ENCODE results near the gene COPZ1.
"Not testable (repeated sequence)": the region's sequence is repeated elsewhere in the genome, so short reads cannot be mapped to it uniquely, and the experiment has no call there.

Gene COPZ1

DNA sequence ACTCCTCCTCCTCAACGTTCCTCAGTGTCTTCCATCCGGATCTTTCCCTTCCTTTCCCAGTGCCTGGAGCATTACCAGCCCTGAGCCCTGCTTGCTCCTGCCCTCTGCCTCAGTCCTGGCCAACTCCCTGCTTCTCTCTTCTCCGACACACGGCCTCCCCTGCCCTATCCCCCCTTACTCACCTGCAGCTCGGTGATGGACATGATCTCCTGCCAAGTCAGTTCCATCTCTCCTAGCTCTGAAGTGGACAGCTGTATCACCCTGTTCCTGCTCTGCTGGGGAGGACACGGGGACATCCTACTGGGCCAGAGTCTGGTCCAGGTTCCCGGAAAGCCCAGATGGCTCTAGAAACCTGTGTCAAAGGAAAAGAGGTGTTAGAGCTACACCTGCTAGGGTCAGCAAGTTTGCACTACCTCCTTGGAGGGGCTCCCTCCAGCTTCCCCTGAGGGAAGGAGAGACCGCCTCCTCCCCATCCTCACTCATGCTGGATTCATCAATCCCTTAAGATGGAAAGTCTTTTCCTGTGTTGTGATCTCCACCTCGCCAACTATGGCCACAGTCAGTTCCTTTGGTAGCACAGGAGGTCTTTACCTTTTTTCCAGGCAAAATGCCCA, 29.9 kb upstream of the COPZ1 start:
- no peak for DNase-seq (ENCODE audit: low spot score)

DNA sequence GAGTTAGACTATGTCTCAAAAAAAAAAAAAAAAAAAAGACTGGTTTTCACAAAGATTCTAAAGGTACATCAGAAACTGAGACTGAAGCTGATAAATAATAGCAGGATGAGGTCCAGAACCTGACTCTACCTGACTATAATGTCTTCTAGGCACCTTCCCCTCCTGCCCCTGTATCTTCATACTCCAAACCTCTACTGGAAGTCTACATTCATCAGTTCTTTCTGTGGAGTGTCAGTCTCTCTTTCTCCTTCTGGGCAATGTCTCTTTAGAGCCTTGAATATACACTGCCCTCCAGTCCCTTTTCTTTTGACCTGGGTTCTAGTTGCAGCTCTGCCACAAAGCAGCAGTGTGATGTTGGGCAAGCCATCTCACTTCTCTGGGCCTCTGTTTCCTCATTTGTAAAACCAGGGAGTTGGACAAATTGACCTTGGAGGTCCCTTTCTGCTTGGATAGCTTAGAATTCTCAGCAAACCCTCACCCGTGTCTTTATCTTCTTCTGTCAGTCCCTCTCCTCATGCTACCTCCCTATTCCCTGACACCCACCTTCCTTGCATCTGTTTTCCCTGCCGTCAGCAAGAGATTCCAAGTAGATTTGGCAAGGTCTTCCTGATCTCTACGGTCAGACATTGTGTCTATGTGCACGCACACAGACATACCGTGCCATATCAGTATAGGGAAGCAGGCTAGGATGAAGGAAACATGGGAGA, 28.4 kb upstream of the COPZ1 start:
- DNase-seq (ENCODE audit: low spot score), result no peak

DNA sequence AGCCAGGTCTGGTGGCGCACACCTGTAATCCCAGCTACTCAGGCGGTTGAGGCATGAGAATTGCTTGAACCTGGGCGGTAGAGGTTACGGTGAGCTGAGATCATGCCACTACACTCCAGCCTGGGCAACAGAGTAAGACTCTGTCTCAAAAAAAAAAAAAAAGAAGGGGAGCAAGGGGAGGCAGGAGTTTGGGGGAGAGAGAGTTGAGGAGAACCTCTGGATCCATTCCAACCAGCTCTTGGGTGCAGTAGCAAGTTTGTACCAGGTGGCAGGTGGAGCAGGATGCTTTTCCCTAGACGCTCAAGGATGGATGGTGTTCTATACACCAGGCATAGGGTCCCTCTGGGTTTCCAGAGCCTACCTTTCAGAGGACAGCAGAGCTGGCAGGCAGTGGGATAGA, 26.0 kb upstream of the COPZ1 start:
- no peak for DNase-seq (ENCODE audit: low spot score)

DNA sequence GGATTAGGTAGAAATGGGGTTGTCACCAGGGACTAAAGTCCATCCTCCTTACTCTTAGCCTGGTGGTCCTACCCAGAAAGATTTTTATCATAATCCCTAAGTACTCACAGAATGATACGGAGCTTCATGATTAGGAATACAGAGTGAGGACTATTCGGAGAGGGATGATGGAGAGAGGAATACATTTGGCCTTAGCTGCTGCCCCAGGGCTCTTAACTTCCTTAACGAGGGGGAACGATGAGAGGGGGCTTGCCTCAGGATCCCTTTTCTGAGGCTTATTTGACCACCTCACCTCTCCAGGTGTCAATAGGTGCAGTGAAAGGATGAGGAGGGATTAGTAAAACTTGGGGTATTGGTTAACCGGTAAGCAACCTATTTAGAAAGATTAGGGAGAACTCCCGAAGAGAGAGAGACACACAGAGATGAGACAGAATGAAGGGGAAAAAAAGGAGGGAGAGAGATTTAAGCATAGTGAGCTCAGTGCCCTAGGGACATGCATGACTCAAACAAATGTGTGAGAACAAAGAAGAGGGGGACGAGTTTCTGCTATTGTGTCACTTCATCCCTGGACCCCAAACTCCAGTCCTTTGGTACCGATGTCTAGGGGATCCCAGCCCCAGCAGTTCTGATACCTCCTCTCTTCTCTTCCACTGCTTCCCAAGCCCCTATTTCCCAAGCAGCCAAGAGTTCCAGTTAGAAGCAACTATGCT, 25.3 kb upstream of the COPZ1 start:
- DNase-seq (ENCODE audit: low spot score), result no peak

DNA sequence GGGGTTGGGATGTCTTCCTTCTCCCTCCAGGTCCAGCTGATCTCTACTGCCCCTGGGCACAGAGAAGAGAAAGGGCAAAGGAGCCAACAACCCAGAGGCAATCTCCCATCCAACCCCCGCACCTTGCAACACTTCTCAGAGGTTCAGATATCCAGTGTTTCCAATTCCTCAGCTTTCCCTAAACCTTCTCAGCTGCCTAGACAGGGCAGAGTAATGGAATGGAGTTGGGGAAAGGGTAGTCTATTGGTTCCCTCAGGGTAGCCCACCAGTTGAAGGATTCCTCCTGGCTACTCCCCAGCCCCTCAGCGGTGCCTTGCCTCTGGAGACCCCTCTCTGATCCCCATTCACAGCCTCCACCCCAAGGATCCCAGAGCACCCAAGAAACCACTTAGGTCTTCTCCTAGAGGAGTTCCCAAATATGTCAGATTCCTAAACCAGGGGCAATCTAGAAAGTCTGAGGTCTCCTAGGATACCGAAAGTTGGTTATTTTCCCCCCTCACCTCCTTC, 24.7 kb upstream of the COPZ1 start:
- no peak for DNase-seq (ENCODE audit: low spot score)

DNA sequence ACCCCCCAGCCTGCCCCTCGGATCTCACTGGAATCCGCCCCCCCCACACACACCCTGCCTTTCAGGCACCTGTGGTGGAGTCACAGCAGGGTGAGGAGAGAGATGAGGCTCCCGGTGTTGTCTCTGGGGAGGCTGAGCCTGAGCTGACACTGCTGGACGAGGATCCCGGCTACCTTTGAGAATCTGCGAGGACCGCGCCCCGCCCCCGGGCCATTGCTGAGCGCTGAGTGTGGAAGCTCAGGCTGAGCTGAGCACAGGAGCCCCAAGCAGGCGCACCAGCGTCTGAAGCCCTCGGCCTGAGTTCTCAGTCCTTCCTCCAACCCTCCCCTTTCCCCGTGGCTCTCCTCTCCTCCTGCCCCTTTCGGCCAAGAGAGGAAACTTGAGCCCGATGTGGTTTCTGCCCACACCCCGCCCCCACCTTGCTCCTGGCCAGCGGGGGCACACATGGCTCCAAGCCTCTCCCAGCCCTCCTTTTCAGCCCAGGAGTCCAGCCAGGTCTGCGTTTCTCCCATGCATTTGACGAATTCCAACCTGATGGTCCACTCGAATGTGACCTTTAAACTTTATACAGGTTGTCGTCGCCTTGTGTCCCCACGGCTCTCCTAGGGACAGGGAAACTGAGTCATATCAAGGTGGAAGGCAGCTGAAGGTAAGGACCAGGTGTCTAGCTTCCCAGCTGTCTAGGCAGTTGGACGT, 24.1 kb upstream of the COPZ1 start, which contains the start of gene NFE2:
Gene NFE2, minus strand, starts transcription at position 284 of the 696 bp plus-strand sequence. CDS start 5,767 bp downstream, outside the sequence.
- peak; percentile 45 for DNase-seq (ENCODE audit: low spot score)

DNA sequence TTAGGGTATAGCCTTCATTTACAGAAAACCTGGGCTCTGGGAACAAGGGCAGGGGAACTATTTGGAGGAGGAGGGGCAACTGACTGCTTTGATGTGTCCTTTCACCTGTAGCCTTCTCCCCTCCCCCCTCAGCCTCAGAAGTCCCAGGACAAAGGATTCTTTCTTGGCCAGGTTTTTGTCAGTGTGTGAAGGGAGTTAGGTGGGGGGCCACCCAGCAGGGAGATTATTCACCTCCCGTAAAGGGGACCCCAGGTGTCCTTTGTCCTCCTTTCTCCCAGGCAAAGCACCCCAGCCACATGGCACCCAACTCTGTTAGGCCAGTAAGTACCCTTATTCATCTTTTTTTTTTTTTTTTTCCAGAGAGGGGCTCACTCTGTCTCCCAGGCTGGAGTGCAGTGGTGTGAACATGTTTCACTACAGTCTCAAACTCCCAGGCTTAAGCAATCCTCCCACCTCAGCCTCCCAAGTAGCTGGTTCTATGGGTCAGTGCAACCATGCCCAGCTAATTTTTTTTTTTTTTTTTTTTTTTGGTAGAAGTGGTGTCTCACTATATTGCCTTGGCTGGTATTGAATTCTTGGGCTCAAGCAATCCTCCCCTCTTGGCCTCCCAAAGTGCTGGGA, 23.4 kb upstream of the COPZ1 start:
- DNase-seq (ENCODE audit: low spot score), result no peak

DNA sequence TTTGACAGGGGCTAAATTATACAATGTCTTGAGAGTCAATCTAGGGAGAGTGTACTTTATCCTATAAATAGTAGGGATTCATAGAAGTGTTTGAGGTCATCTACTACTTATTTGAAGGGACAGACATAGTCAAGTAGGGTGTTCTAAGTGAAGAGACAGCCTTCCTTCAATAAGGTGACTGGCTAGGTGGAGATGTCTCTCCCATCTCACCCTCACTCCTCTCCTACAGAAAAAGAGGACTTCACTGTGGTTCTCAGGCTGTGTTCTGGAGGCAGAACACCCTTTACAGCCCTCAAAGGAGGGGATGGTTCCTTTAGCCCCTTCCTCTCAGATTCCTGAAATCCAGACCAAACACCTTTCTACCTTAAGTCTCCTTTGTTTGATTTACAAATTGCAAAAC, 21.3 kb upstream of the COPZ1 start:
- DNase-seq (ENCODE audit: low spot score), result no peak

DNA sequence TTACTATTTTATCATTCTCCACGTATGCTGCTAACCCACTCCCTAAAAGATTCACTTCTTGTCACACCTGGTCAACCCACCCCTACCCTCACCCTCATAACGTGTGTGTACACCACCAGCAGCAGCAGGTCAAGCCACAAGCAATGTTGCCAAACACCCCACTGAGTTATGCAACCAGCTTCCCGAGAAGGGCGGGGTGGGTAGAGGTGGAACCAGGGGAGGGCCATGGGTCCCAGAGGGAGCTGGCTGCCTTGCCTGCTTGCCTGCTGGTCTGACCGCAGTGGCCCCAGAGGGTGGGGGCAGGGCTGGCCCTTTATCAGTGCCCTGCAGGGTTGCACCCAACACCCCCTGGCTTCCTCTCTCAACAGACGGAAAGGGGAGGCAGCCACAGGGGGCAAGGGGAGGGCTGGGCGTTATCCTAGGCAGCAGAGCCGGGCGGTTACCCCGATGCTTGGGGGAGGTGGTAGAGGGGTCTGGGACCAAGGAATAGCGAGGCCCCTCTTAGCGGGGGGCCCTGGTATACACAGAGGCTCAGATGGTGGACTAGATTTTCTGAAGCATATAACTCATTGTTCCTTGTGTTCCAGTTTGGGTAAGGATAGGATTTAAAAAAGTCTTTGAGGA, 20.6 kb upstream of the COPZ1 start:
- peak; percentile 15 for DNase-seq (ENCODE audit: low spot score)

DNA sequence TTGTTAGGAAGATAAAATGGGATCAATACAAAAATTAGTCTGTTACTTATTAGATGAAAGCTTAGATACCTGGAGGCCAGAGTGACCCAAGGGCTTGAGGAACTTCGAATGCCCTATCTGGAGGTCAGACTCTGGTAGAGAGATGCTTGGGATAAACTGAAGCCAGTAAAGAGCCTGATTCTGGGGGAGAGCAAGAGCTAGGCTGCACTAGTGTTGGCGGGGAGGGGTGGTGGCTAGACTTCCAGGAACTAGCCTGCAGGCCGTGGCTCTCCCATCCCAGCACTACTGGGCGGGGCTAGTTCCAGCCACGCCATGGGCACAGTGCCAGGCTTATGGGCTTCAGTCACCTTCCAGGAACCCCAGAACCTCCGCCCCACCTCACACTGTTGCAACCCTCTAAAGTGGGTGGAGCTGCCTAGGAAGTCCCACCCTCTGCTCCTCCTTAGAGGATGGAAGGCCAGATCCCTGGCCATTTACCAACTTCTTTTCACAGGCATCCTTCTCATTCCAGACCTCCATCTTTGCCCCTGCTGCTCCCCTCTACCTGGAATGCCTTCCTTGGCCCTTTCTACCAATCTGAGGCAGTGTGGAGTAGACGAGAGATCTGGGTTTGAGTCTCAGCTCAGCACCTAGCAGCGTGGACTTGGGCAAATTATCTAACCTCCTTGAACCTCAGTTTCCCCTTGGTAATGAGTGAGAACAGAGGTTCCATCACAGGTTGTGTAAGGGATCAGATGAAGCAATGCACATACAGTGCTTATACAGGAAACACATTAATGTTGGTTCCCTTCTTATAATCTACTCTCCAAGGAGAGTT, 17.8 kb upstream of the COPZ1 start:
- DNase-seq (ENCODE audit: low spot score), result no peak

DNA sequence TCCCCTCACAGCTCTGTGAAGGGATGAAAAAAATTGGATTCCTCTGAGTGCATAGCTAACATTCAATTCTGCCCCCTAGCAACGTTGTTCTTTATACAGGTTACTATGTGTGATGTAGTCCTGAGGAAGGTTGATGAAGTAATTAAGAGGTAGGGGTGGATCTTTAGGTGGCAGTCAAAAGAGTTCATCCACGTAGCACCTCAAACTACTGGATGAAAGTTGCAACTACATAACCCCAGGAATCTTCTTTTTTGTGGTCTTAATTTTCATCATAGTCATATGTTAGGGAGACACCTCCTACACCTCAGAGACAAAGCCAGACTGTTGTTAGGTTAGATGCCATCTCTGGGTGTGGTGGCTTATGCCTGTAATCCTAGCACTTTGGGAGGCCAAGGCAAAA, 13.9 kb upstream of the COPZ1 start:
- DNase-seq (ENCODE audit: low spot score), result no peak

DNA sequence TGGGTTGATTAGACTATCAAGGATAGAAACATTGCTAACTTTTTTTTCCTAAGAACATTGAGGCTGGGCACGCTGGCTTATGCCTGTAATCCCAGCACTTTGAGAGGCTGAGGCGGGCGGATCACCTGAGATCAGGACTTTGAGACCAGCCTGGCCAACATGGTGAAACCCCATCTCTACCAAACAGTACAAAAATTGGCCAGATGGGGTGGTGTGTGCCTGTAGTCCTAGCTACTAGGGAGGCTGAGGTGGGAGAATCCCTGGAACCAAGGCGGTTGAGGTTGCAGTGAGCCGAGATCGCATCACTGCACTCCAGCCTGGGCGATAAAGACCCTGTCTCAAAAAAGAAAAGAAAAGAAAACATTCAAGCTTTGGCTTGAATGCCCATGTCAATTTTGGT, 12.6 kb upstream of the COPZ1 start:
- DNase-seq (ENCODE audit: low spot score), result not testable (repeated sequence)

DNA sequence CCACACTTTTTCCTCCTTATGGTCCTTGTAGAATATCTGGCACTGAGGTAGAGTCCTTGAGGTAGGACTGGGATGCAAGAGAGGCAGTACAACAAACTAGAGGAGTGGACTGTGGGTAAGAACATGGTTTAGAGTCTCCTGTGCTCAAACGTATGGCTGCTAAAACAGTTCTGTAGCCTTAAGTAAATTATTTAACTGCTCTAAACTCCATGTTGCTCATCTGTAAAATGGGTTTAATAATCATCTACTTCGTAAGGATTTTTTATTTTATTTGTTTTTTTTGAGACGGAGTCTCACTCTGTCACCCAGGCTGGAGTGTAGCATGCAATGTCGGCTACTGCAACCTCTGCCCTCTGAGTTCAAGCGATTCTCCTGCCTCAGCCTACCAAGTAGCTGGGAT, 3.6 kb upstream of the COPZ1 start:
- DNase-seq (ENCODE audit: low spot score), result no peak

DNA sequence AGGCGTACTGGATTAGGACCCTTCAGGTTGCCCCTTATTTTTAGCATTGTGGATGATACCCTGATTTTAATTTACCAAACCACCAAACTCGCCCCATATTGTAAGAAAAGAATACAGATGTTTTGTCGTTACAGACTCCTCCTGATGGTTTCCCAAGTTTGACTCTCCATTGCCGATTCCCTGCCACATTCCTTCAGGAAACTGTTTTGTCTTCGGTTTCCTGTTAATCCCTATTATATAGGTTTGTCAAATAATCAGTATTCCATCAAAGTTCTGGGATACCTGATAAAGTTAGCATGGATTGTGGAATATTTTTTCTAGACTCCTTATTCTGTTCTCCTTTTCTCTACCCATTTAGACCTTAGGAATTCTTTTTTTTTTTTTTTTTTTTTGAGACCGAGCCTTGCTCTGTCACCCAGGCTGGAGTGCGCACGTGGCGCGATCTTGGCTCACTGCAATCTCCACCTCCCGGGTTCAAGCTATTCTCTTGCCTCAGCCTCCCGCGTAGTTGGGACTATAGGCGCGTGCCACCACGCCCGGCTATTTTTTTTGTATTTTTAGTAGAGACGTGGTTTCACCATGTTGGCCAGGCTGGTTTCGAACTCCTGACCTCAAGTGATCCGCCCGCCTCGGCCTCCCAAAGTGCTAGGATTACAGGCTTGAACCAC, 645 bp downstream of the COPZ1 start:
- not testable (repeated sequence) for DNase-seq (ENCODE audit: low spot score)

DNA sequence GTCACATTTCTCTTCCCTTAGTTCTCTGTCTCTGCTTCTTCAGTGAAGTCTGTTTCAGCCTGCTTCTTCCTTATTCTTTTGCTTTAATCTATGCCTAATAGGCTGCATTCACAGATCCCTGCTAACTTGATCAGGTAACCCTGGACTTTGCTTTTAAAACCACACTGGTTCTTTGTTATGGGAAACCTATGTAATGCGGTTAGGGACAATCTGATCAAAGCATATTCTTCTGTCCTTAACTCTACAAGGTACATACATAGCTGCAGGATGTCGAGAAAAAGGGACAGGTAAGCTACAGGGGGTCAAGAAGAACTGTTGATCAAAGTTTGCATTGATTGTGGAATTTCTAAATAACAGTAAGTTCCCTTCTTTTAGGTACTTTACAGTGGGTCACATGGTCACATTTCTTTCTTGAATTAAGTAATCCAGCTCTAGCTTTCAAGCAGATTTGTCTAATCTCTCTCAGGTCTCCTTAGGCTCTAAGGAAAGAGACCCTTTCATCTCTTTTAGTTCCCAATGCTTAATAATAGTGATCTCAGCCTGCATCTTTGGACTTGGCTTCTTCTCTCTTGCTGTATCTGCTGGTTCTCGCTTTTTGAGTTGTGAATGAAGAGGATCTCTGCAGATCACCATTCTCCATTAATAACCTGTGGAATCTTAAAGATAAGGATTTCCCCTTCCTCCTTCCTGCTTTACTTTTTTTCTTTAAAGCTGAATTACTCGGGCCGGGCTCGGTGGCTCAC, 3.8 kb downstream of the COPZ1 start:
- no peak for DNase-seq (ENCODE audit: low spot score)

DNA sequence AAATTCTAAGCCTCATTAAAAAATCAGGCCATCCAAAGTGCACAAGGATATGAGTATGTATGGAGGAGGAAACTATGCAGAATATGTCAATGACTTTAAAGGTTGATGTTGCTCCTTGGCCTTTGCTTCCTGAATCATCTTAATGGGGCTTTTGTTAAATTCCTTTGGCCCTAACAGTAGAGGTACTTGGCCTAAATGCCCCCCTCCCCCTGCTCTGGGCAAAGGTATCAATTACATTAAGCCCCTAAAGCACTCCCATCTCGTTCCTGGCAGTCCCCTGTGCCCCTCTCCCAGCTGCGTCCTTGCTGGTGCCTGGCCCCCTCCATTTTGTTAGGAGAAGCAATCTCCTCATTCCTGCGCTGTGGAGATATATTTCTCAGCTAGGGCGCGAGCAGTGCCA, 4.8 kb downstream of the COPZ1 start:
- DNase-seq (ENCODE audit: low spot score), result no peak

DNA sequence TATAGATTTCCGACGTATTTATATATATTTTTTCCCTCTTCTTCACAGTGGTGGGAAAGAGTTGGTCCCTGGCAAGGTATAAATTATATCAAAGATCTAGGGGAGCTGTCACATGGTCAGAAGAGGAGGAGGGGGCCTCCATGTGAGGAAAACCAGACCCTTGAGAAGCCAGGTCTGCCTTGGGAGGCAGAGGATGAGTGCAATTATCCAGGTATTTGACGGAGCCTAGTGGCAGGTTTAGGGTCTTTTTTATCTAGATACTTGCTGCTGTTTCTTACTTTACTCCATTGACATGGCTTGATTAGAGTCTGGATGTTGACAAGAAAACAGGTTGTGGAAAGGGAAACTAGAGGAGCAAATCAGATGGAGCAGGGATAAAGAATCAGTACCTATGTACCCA, 5.5 kb downstream of the COPZ1 start:
- no peak for DNase-seq (ENCODE audit: low spot score)

DNA sequence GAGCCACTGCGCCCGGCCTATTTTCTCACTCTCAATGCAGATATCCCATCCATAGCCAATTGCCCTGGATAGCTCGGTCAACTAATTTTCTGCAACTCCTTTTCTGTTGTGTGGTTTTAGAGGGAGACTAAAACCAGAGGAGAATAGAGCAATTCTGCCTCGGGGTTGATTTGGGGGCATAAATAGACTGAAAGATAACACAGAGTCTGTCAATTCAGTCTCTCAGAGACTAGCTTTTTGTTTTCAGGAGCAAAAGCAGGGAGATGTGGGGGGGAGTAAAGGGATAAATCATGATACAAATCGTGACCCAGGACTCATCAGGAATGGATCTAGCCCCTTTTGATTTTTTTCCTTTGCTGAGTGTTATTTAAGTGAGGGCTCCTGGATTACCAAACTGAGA, 6.5 kb downstream of the COPZ1 start:
- no peak for DNase-seq (ENCODE audit: low spot score)

DNA sequence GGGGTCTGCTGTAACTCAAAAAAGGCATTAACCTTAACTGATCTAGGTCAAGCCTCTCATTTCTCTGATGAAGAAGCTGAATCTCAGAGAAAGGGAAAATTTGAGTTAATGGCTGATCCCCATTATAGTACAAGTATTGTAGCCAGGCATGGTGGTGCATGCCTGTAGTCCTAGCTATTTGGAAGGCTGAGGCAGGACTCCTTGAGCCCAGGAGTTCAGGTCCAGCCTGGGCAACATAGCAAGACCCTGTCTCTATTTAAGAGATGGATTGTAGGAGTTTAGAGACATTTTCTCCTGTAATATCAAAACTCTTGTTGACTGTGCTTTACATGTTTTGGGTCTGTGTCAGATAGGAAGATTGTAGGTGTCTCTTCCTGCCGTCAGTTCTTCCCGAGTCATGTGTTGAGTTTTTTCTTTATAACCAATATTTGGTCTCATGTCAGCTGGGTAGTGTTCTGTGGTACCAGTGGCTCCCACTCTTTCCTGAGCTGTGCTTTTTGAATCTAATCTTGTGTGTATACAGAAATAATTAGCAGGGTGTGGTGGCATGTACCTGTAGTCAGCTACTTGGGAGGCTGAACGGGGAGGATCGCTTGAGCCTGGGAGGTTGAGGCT, 8.6 kb downstream of the COPZ1 start:
- no peak for DNase-seq (ENCODE audit: low spot score)

All from Ammon's horn (tissue), 1 donor.